Measurements from ENCODE around the gene HDAC4. TPM values are rescaled to one million over a fixed set of nuclear protein-coding genes. Genes with fewer than 3 reads are reported as not detected.

Gene HDAC4
- total and polyA plus RNA-seq, 2 of the 4 experiments (the other 2 are of a cell fraction): 4.1 to 7.2 TPM

DNA sequence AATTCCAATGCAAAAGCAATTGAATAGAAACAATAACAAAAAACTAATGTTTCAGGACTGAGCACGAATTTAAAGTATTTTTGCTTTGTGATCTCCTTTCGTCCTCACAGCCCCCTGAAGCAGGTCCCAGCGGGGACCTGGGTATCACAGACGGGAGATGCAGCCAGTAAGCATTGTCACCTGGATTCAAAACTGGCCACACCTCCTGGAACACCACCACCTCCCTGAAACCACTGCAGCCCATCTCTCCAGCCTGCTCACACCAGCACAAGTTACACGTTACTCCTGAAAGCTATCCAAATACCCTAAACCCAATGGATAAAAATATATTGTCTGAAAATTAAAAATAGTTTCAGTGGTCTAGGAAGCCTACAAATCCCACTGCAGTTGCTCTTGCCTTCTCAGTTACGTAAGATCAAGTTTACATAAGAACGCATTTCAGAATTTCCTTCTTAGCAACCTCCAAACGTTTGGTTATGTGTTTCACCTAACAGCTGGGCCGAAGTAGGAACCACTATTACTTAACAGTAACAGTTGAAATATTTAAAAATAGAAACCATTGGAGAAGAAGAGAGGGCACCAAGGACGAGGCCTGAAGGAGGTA, 178.0 kb downstream of the HDAC4 start:
- Histone ChIP-seq H4K8ac (ENCODE audit: low read depth in 2 of 2, low read length in 2 of 2) (peak overlapping the region in 1 of 2 experiments; percentile 1; a peak in 1 of 4 replicates), H3K56ac (ENCODE audit: extremely low read depth, insufficient read depth, low read length) (no peak overlapping the region), H2BK5ac (ENCODE audit: low read depth, low read length, poor library complexity, severe bottlenecking) (peak overlapping the region; percentile 32), H3K4me2 (ENCODE audit: low read depth, low read length) (peak overlapping the region; percentile 98), H3K79me1 (ENCODE audit: low read depth in 1 of 2, low read length in 2 of 2) (peaks cover 38 to 66% of the 10 kb centered on the region in 2 experiments), H3K36me3 (ENCODE audit: control insufficient read depth, insufficient read depth, low read length) (no peaks in the 10 kb centered on the region), H3K27ac (ENCODE audit: insufficient read depth, low read length) (peak overlapping the region; percentile 51; the same call in 1 of the 2 replicates), H3K14ac (replicated peaks; ENCODE audit: low read depth, low read length) (no peak overlapping the region), H3K9me3 (ENCODE audit: control insufficient read depth, insufficient read depth, low read length) (no peaks in the 10 kb centered on the region), H3K4me3 (ENCODE audit: insufficient read depth, low read depth, low read length) (no peak overlapping the region), H2AK5ac (ENCODE audit: low read depth, low read length) (peak overlapping the region; percentile 9; the same call in 1 of the 2 replicates), H2BK20ac (ENCODE audit: low read depth, low read length) (no peak overlapping the region; the same call in 1 of the 2 replicates), H3K9ac (ENCODE audit: low read depth, low read length) (no peak overlapping the region), H4K20me1 (ENCODE audit: insufficient read depth, low read length) (peaks cover 9% of the 10 kb centered on the region), H4K5ac (ENCODE audit: low read depth, low read length) (no peak overlapping the region), H3K18ac (ENCODE audit: low read depth, low read length) (peak overlapping the region; percentile 22; the same call in 1 of the 2 replicates), H2BK120ac (ENCODE audit: low read depth, low read length) (peak overlapping the region; percentile 22; the same call in 1 of the 2 replicates), H3K27me3 (ENCODE audit: control insufficient read depth, insufficient read depth, low read length) (no peaks in the 10 kb centered on the region), H4K91ac (ENCODE audit: insufficient read depth, low read depth, low read length) (no peak overlapping the region), H2BK15ac (ENCODE audit: low read depth, low read length) (no peak overlapping the region), H3K4me1 (ENCODE audit: control insufficient read depth, insufficient read depth, low read length) (peaks cover 51% of the 10 kb centered on the region), H2AK9ac (replicated peaks; ENCODE audit: low read depth, low read length, poor library complexity) (no peak overlapping the region), H3K9me1 (ENCODE audit: insufficient read depth, low read length) (peaks cover 23% of the 10 kb centered on the region), H3K23ac (ENCODE audit: low read depth, low read length) (no peak overlapping the region; the same call in 1 of the 2 replicates), H2AFZ (replicated peaks; ENCODE audit: low read length, poor library complexity) (no peak overlapping the region), H3K4ac (ENCODE audit: low read depth, low read length) (peak overlapping the region; percentile 8; the same call in 1 of the 2 replicates)
- TF ChIP-seq CHD1 (IDR thresholded peaks at IDR 0.05; ENCODE audit: low read depth, low read length) (no peak), CEBPB (IDR thresholded peaks at IDR 0.05; ENCODE audit: low read depth, low read length) (peak; percentile 69)
- dilution Hi-C loops (cut with HindIII; ENCODE audit: low sequenced_read_pairs, unreplicated experiment) (no loop called here), intact Hi-C loops (cut with micrococcal nuclease) (loop anchor here (2.0 to 10.0 kb wide), 2 partner anchors 52 to 172 kb away; no protein-coding TSS in a partner anchor), in situ Hi-C loops (cut with MboI; ENCODE audit: low sequenced_read_pairs) (no loop called here)
- ATAC-seq (ENCODE audit: low read depth) (no peak), DNase-seq (peak; percentile 78)
- no TSS peak for BruUV-seq (replicated peaks)
- ChIA-PET CTCF (no interaction called here), POLR2A (ENCODE audit: unreplicated experiment) (no interaction called here)
- WGBS, 2 experiments (ENCODE audit: extremely low coverage in 2 of 2, insufficient read length in 1 of 2): no CpG with 5 or more reads among the region's 10 CpGs

All from IMR-90 (cell line).